Testis (tissue), 2 donors: Measurements from ENCODE around the gene ASL.
"Not testable (repeated sequence)": the region's sequence is repeated elsewhere in the genome, so short reads cannot be mapped to it uniquely, and the experiment has no call there.

Source experiments
- POLR2A ChIP-seq: fragments of 450-650 bp; IDR thresholded peaks from one replicate; pipeline ENCODE4 v1.6.1; 2017; ENCODE audit warnings: antibody characterized with exemption, mild to moderate bottlenecking, moderate library complexity
- TF ChIP-seq, protein P1 (sequence below), 3 experiments: fragments of 450-650 bp in 2 of 3; fragments of 200-600 bp in 1 of 3; sonication (generic) in 1 of 3; IDR thresholded peaks; one replicate each; pipeline ENCODE4 v1.5.1; 2016 to 2019; ENCODE audit warnings: antibody characterized with exemption in 3 of 3, mild to moderate bottlenecking in 2 of 3, moderate library complexity in 1 of 3

DNA sequence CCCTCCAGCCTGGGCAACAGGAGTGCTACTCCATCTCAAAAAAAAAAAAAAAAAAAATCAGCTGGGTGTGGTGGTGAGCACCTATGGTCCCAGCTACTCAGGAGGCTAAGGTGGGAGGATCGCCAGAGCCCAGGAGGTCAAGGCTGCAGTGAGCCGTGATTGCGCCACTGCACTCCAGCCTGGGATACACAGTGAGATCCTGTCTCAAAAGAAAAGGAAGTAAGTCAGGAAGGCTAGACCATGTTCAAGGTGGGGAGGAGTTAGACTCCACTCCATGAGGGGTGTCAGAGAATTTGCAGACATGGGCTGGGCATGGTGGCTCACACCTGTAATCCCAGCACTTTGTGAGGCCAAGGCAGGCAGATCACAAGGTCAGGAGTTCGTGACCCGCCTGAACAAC is 32.8 kb downstream of the ASL start:
- TF ChIP-seq, protein P1, sequence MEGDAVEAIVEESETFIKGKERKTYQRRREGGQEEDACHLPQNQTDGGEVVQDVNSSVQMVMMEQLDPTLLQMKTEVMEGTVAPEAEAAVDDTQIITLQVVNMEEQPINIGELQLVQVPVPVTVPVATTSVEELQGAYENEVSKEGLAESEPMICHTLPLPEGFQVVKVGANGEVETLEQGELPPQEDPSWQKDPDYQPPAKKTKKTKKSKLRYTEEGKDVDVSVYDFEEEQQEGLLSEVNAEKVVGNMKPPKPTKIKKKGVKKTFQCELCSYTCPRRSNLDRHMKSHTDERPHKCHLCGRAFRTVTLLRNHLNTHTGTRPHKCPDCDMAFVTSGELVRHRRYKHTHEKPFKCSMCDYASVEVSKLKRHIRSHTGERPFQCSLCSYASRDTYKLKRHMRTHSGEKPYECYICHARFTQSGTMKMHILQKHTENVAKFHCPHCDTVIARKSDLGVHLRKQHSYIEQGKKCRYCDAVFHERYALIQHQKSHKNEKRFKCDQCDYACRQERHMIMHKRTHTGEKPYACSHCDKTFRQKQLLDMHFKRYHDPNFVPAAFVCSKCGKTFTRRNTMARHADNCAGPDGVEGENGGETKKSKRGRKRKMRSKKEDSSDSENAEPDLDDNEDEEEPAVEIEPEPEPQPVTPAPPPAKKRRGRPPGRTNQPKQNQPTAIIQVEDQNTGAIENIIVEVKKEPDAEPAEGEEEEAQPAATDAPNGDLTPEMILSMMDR (IDR thresholded peaks at IDR 0.05): not testable (repeated sequence)
- not testable (repeated sequence) for TF ChIP-seq POLR2A
